WTC11 (cell line): ENCODE measurements around the gene FLT4. TPM values are rescaled to one million over a fixed set of nuclear protein-coding genes. Genes with fewer than 3 reads are reported as not detected.
"Not testable (repeated sequence)": the region's sequence is repeated elsewhere in the genome, so short reads cannot be mapped to it uniquely, and the experiment has no call there.

Source experiments
- ATAC-seq: fragments of 200-7000 bp; cut with Tn5 transposase; 2 replicates; pipeline ENCODE4 v1.10.0; 2021; ENCODE audit warnings: mild to moderate bottlenecking, moderate library complexity
- CTCF ChIA-PET: fragments of 300-600 bp; sonication (Branson Sonifier 250); formaldehyde crosslinking; loops from one replicate; lab custom pipeline; 2021; ENCODE audit warnings: antibody characterized with exemption; lab: Charles Lee
- POLR2A ChIA-PET: fragments of 350-600 bp; sonication (Branson Sonifier 250); formaldehyde crosslinking; loops from one replicate; lab custom pipeline; 2021; ENCODE audit warnings: antibody characterized with exemption; lab: Charles Lee
- DNase-seq: peaks from one replicate; pipeline ENCODE4 v3.0.0; 2021; ENCODE audit warnings: low spot score
- H3K27ac Mint-ChIP-seq: 2 replicates; pipeline ENCODE4 v1.8.0; 2021; ENCODE audit warnings: mixed read lengths
- H3K27me3 Mint-ChIP-seq: 2 replicates; pipeline ENCODE4 v1.8.0; 2021; ENCODE audit warnings: low read depth, mild to moderate bottlenecking, moderate library complexity, mixed read lengths
- H3K36me3 Mint-ChIP-seq: 2 replicates; pipeline ENCODE4 v1.8.0; 2021; ENCODE audit warnings: mixed read lengths
- H3K4me1 Mint-ChIP-seq: 2 replicates; pipeline ENCODE4 v1.8.0; 2022; ENCODE audit warnings: mixed read lengths
- H3K4me3 Mint-ChIP-seq: 2 replicates; pipeline ENCODE4 v1.8.0; 2021; ENCODE audit warnings: mild to moderate bottlenecking, moderate library complexity, mixed read lengths
- H3K9me3 Mint-ChIP-seq: 2 replicates; pipeline ENCODE4 v1.8.0; 2021; ENCODE audit warnings: mixed read lengths
- CBFB ChIP-seq: sonication (generic); formaldehyde crosslinking; IDR thresholded peaks from 2 replicates; pipeline ENCODE4 v1.8.1; 2022; ENCODE audit warnings: mild to moderate bottlenecking, low read depth, missing genetic modification reagents
- ESRRA ChIP-seq: sonication (generic); formaldehyde crosslinking; IDR thresholded peaks from 2 replicates; pipeline ENCODE4 v1.8.1; 2022; ENCODE audit warnings: mild to moderate bottlenecking, missing genetic modification reagents, borderline replicate concordance
- FOXK1 ChIP-seq: sonication (generic); formaldehyde crosslinking; IDR thresholded peaks from 2 replicates; pipeline ENCODE4 v1.8.0; 2022; ENCODE audit warnings: mild to moderate bottlenecking, moderate library complexity, missing genetic modification reagents
- FOXP1 ChIP-seq: sonication (generic); formaldehyde crosslinking; IDR thresholded peaks from 2 replicates; pipeline ENCODE4 v1.8.0; 2022; ENCODE audit warnings: missing genetic modification reagents, mild to moderate bottlenecking, moderate library complexity, borderline replicate concordance
- JAZF1 ChIP-seq: fragments of 250-450 bp; sonication (Bioruptor Pico); IDR thresholded peaks from 2 replicates; pipeline ENCODE4 v1.9.0; 2021; ENCODE audit warnings: moderate library complexity, mild to moderate bottlenecking, inconsistent platforms
- MYBL2 ChIP-seq: sonication (generic); formaldehyde crosslinking; IDR thresholded peaks from 2 replicates; pipeline ENCODE4 v1.8.1; 2023; ENCODE audit warnings: mild to moderate bottlenecking, moderate library complexity, missing genetic modification reagents
- NFYB ChIP-seq: sonication (generic); formaldehyde crosslinking; conservative IDR thresholded peaks from 2 replicates; pipeline ENCODE4 v1.8.0; 2022; ENCODE audit warnings: low read depth, missing genetic modification reagents
- NR1H2 ChIP-seq: sonication (generic); formaldehyde crosslinking; IDR thresholded peaks from 2 replicates; pipeline ENCODE4 v1.9.0; 2021; ENCODE audit warnings: mild to moderate bottlenecking, moderate library complexity, missing genetic modification reagents
- RORB ChIP-seq: fragments of 250-450 bp; sonication (Bioruptor Pico); IDR thresholded peaks from 2 replicates; pipeline ENCODE4 v1.9.0; 2021; ENCODE audit warnings: mild to moderate bottlenecking
- TP53 ChIP-seq: sonication (generic); formaldehyde crosslinking; IDR thresholded peaks from 2 replicates; pipeline ENCODE4 v1.8.1; 2023; ENCODE audit warnings: mild to moderate bottlenecking, missing genetic modification reagents
- total RNA-seq: library from RNA; stranded (reverse); gene quantifications from 3 replicates; pipeline ENCODE4 v1.2.3, GENCODE V29; 2021
- TF ChIP-seq, protein P1 (sequence below): sonication (generic); formaldehyde crosslinking; IDR thresholded peaks from 2 replicates; pipeline ENCODE4 v1.8.1; 2023; ENCODE audit warnings: mild to moderate bottlenecking, missing genetic modification reagents
- TF ChIP-seq, protein P2 (sequence below): fragments of 200-600 bp; IDR thresholded peaks from 2 replicates; pipeline ENCODE4 v1.8.0; 2022; ENCODE audit warnings: antibody characterized with exemption
- TF ChIP-seq, protein P3 (sequence below): sonication (generic); formaldehyde crosslinking; IDR thresholded peaks from 2 replicates; pipeline ENCODE4 v1.8.0; 2022; ENCODE audit warnings: mild to moderate bottlenecking, missing genetic modification reagents
- TF ChIP-seq, protein P4 (sequence below): sonication (generic); formaldehyde crosslinking; conservative IDR thresholded peaks from 2 replicates; pipeline ENCODE4 v1.8.1; 2023; ENCODE audit warnings: mild to moderate bottlenecking, low read depth, missing genetic modification reagents, moderate library complexity
- TF ChIP-seq, protein P5 (sequence below): sonication (generic); formaldehyde crosslinking; conservative IDR thresholded peaks from 2 replicates; pipeline ENCODE4 v1.8.1; 2022; ENCODE audit warnings: mild to moderate bottlenecking, missing genetic modification reagents
- TF ChIP-seq, protein P6 (sequence below): sonication (generic); formaldehyde crosslinking; IDR thresholded peaks from 2 replicates; pipeline ENCODE4 v1.8.0; 2023; ENCODE audit warnings: missing genetic modification reagents

Gene FLT4
- total RNA-seq, 1 experiment from 2014 or later, result 12.4 TPM

DNA sequence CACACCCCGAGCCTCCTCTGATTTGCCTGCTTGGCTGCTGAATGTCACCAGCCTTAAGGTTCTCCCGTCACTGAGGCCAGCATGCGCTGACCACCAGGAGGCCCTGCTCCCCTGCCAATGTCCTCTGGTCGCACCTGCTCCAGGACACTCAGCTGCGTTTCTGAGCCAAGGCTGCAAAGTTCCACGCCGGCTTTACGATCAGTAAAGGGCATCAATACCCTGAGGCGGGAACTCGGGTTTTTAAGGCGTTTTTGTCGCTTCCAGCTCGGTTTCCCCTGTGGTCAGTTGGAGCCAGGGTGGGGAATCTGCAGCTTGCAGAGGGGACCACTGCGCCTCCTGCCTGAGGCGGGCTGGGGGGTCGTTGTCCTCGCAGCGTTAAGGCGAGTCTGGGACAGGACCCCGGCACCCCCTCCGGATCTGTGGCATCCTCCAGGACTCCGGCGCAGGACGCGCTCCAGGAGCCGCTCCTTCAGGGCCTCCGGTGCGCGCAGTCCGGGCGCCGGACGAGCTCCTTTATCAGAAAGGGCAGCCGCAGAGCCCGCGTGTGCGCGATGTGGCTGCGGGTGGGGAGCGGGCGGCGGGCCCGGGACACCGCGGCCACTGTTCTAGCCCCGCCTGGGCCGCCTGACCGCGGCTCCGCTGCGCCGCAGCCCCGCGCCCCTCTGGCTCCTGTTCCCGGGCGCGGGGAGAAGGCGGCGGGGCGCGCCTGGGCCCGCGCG, 24.1 kb upstream of the FLT4 start:
- DNase-seq (peak; percentile 50), ATAC-seq (peak; percentile 49)
- ChIA-PET POLR2A (no interaction called here), CTCF (interaction anchor here (0.7 to 1.6 kb wide), 8 partner anchors 10 to 118 kb away, joined by 3 to 7 read pairs (median 4); no protein-coding TSS in a partner anchor)
- H3K36me3 Mint-ChIP-seq, result no peaks in the 10 kb centered on the region
- H3K9me3 Mint-ChIP-seq, result no peaks in the 10 kb centered on the region
- H3K4me1 Mint-ChIP-seq, result peaks cover 5% of the 10 kb centered on the region
- peak; percentile 49; the same call in 1 of the 2 replicates for TF ChIP-seq FOXP1 (CRISPR knock-in tag)
- TF ChIP-seq TP53 (CRISPR knock-in tag), result 0 out of 2 replicates have a peak, but pooled peaks have one; percentile 38
- TF ChIP-seq, protein P1, sequence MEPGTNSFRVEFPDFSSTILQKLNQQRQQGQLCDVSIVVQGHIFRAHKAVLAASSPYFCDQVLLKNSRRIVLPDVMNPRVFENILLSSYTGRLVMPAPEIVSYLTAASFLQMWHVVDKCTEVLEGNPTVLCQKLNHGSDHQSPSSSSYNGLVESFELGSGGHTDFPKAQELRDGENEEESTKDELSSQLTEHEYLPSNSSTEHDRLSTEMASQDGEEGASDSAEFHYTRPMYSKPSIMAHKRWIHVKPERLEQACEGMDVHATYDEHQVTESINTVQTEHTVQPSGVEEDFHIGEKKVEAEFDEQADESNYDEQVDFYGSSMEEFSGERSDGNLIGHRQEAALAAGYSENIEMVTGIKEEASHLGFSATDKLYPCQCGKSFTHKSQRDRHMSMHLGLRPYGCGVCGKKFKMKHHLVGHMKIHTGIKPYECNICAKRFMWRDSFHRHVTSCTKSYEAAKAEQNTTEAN (CRISPR knock-in tag), result no peak
- peak overlapping the region; percentile 52 for H3K4me3 Mint-ChIP-seq
- H3K27ac Mint-ChIP-seq, result no peak overlapping the region
- peaks cover 49% of the 10 kb centered on the region for H3K27me3 Mint-ChIP-seq

DNA sequence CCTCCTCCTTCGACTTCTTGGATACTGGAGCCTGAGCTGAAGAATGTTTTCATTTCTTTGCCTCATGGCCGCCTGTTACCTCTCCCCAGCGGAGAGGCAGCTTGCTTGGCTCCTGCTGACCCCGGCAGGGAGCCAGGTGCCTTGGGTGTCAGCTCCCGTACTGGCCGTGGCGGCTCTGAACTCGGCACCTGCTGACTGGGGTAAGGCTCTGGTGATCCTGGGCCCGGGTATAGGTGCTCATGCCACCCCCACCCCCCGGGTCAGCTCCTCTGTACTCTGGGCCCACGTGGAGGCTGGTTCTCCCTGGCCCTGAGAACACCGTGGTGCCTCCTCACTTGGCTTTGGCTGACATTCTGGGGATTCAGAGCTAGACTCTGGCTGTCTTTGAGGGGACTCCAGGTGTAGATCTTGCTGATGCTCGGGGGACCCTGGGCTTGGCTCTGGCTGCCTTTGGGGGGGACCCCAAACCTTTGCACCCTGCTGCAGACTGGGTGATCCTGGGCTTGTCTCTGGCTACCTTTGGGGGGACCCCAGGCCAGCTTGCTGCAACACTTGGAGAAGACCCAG, 22.6 kb upstream of the FLT4 start:
- H3K27ac Mint-ChIP-seq, ATAC-seq, DNase-seq, POLR2A ChIA-PET, H3K36me3 Mint-ChIP-seq, H3K4me3 Mint-ChIP-seq, H3K9me3 Mint-ChIP-seq, H3K4me1 Mint-ChIP-seq: not testable (repeated sequence)
- peaks cover 49% of the 10 kb centered on the region for H3K27me3 Mint-ChIP-seq
- CTCF ChIA-PET, result interaction anchor here (0.7 kb wide), 1 partner anchor 53 kb away, joined by 4 read pairs; no protein-coding TSS in a partner anchor

DNA sequence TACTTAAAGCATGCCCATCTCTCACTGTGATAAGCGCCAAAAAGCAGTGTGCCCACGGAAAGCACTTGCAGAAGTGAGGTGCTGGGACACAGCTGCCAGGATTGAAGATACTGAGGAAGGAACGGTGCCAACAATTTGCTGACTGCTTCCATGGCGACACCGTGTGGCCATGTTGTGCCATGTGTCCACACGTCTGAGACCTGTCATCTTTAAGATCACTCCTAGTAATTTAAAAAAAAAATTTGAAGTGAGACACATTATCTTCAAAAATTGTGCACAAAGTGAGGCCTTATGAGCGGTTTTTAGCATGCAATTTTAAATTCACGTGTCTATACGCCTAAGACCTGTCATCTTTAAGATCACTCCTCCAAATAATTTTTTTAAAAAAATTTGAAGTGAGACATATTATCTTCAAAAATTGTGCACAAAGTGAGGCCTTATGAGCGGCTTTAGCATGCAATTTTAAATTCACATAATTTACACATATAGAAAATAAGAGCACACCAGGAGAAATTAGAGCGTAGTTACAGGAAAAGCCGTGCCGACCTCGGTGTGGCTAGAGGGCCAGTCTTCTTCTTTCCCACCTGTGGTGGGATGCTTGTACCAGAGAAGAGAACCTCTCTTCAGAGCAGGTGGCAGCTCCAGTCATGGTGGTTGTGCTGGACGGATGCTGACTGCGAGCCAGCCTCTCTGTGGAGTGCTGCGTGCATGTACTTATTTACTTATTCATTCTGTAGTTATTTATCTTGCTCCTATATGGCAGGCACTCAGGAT, 21.4 kb upstream of the FLT4 start:
- POLR2A ChIA-PET, result no interaction called here
- CTCF ChIA-PET, result interaction anchor here (0.9 to 1.5 kb wide), 6 partner anchors 33 to 65 kb away, joined by 3 to 10 read pairs (median 4); no protein-coding TSS in a partner anchor
- no peaks in the 10 kb centered on the region for H3K36me3 Mint-ChIP-seq
- H3K9me3 Mint-ChIP-seq, result no peaks in the 10 kb centered on the region
- no peak overlapping the region for H3K27ac Mint-ChIP-seq
- H3K4me1 Mint-ChIP-seq, result peaks cover 12% of the 10 kb centered on the region
- peaks cover 44% of the 10 kb centered on the region for H3K27me3 Mint-ChIP-seq
- no peak overlapping the region for H3K4me3 Mint-ChIP-seq
- ATAC-seq (peak; percentile 53), DNase-seq (peak; percentile 63)
- TF ChIP-seq FOXK1, result no peak
- no peak for TF ChIP-seq CBFB (CRISPR knock-in tag)
- TF ChIP-seq, protein P2, sequence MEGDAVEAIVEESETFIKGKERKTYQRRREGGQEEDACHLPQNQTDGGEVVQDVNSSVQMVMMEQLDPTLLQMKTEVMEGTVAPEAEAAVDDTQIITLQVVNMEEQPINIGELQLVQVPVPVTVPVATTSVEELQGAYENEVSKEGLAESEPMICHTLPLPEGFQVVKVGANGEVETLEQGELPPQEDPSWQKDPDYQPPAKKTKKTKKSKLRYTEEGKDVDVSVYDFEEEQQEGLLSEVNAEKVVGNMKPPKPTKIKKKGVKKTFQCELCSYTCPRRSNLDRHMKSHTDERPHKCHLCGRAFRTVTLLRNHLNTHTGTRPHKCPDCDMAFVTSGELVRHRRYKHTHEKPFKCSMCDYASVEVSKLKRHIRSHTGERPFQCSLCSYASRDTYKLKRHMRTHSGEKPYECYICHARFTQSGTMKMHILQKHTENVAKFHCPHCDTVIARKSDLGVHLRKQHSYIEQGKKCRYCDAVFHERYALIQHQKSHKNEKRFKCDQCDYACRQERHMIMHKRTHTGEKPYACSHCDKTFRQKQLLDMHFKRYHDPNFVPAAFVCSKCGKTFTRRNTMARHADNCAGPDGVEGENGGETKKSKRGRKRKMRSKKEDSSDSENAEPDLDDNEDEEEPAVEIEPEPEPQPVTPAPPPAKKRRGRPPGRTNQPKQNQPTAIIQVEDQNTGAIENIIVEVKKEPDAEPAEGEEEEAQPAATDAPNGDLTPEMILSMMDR, result peak; percentile 49
- TF ChIP-seq NFYB, result no peak
- TF ChIP-seq, protein P3, sequence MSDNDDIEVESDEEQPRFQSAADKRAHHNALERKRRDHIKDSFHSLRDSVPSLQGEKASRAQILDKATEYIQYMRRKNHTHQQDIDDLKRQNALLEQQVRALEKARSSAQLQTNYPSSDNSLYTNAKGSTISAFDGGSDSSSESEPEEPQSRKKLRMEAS, result no peak
- no peak for TF ChIP-seq RORB (CRISPR knock-in tag)
- no peak for TF ChIP-seq FOXP1 (CRISPR knock-in tag)

DNA sequence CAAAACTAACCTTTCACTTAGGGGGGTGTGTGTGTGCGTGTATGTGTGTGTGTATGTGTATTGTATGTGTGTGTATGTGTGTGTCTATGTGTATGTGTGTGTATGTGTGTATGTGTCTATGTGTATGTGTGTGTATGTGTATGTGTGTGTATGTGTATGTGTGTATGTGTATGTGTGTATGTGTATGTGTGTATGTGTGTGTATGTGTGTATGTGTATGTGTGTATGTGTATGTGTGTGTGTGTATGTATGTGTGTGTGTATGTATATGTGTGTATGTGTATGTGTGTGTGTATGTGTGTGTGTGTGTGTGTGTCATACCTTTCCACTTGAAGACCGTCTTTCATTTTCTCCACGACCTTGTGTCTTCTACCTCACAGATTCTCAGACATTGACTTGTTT, 20.8 kb upstream of the FLT4 start:
- Mint-ChIP-seq H3K4me3 (no peak overlapping the region), H3K9me3 (no peaks in the 10 kb centered on the region), H3K27ac (no peak overlapping the region), H3K36me3 (no peaks in the 10 kb centered on the region), H3K27me3 (peaks cover 38% of the 10 kb centered on the region), H3K4me1 (peaks cover 18% of the 10 kb centered on the region)
- DNase-seq (no peak), ATAC-seq (no peak)
- ChIA-PET CTCF (interaction anchor here (0.9 to 1.5 kb wide), 6 partner anchors 32 to 65 kb away, joined by 3 to 10 read pairs (median 4); no protein-coding TSS in a partner anchor), POLR2A (no interaction called here)
- TF ChIP-seq NR1H2 (CRISPR knock-in tag) (no peak), MYBL2 (no peak), ESRRA (CRISPR knock-in tag) (no peak), JAZF1 (CRISPR knock-in tag) (no peak)
- TF ChIP-seq, protein P4, sequence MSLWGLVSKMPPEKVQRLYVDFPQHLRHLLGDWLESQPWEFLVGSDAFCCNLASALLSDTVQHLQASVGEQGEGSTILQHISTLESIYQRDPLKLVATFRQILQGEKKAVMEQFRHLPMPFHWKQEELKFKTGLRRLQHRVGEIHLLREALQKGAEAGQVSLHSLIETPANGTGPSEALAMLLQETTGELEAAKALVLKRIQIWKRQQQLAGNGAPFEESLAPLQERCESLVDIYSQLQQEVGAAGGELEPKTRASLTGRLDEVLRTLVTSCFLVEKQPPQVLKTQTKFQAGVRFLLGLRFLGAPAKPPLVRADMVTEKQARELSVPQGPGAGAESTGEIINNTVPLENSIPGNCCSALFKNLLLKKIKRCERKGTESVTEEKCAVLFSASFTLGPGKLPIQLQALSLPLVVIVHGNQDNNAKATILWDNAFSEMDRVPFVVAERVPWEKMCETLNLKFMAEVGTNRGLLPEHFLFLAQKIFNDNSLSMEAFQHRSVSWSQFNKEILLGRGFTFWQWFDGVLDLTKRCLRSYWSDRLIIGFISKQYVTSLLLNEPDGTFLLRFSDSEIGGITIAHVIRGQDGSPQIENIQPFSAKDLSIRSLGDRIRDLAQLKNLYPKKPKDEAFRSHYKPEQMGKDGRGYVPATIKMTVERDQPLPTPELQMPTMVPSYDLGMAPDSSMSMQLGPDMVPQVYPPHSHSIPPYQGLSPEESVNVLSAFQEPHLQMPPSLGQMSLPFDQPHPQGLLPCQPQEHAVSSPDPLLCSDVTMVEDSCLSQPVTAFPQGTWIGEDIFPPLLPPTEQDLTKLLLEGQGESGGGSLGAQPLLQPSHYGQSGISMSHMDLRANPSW (CRISPR knock-in tag), result no peak
- TF ChIP-seq, protein P5, sequence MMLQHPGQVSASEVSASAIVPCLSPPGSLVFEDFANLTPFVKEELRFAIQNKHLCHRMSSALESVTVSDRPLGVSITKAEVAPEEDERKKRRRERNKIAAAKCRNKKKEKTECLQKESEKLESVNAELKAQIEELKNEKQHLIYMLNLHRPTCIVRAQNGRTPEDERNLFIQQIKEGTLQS (CRISPR knock-in tag), result no peak
- TF ChIP-seq, protein P6, sequence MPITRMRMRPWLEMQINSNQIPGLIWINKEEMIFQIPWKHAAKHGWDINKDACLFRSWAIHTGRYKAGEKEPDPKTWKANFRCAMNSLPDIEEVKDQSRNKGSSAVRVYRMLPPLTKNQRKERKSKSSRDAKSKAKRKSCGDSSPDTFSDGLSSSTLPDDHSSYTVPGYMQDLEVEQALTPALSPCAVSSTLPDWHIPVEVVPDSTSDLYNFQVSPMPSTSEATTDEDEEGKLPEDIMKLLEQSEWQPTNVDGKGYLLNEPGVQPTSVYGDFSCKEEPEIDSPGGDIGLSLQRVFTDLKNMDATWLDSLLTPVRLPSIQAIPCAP, result no peak
- TF ChIP-seq, protein P2, result no peak
